PC-3 (cell line): Measurements from ENCODE around the gene PIGK. TPM values are rescaled to one million over a fixed set of nuclear protein-coding genes. Genes with fewer than 3 reads are reported as not detected.

ENCODE experiments used
- ATAC-seq: fragments of 200-7000 bp; cut with Tn5 transposase; 2 replicates; pipeline ENCODE4 v1.9.1; 2020; ENCODE audit warnings: mild to moderate bottlenecking, moderate library complexity
- BruUV-seq: library from RNA; stranded (reverse); fragments of 400-500 nt; replicated peaks from 2 replicates; lab custom pipeline; 2021; lab: Mats Ljungman, UMichigan
- CTCF ChIA-PET: fragments of 300-600 bp; sonication (Branson Sonifier 250); formaldehyde crosslinking; loops from one replicate; lab custom pipeline; 2022; ENCODE audit warnings: antibody characterized with exemption; lab: Charles Lee
- POLR2A ChIA-PET: fragments of 300-600 bp; sonication (Branson Sonifier 250); formaldehyde crosslinking; loops from one replicate; lab custom pipeline; 2022; ENCODE audit warnings: antibody characterized with exemption; ENCODE audit not compliant: unreplicated experiment; lab: Charles Lee
- DNase-seq: peaks from one replicate; pipeline ENCODE4 v3.0.0-alpha.2; 2015
- H2AFZ ChIP-seq: fragments of 300-600 bp; sonication (generic); 2 replicates; pipeline ENCODE4 v1.6.0; 2016; ENCODE audit warnings: antibody characterized with exemption, low read length
- H3F3A ChIP-seq: fragments of 300-600 bp; sonication (generic); one replicate; pipeline ENCODE4 v1.6.0; 2017; ENCODE audit warnings: antibody characterized with exemption, low read length, control low read depth, mild to moderate bottlenecking; ENCODE audit not compliant: unreplicated experiment
- H3K27ac ChIP-seq: fragments of 300-600 bp; sonication (generic); 2 replicates; pipeline ENCODE4 v1.5.1; 2016; ENCODE audit warnings: mild to moderate bottlenecking, low read length
- H3K27me3 ChIP-seq: fragments of 300-600 bp; sonication (generic); 2 replicates; pipeline ENCODE4 v1.6.1; 2016; ENCODE audit warnings: low read length, mixed read lengths
- H3K36me3 ChIP-seq: fragments of 300-600 bp; sonication (generic); 2 replicates; pipeline ENCODE4 v1.6.1; 2016; ENCODE audit warnings: low read depth, mixed run types, low read length, mixed read lengths
- H3K4me1 ChIP-seq: fragments of 300-600 bp; sonication (generic); 2 replicates; pipeline ENCODE4 v1.5.1; 2016; ENCODE audit warnings: low read length; ENCODE audit not compliant: insufficient read depth
- H3K4me2 ChIP-seq: fragments of 300-600 bp; sonication (generic); 2 replicates; pipeline ENCODE4 v1.6.0; 2016; ENCODE audit warnings: low read length
- H3K4me3 ChIP-seq: fragments of 300-600 bp; sonication (generic); 2 replicates; pipeline ENCODE4 v1.5.1; 2016; ENCODE audit warnings: mild to moderate bottlenecking, low read length, mixed read lengths
- H3K79me2 ChIP-seq: fragments of 300-600 bp; sonication (generic); 2 replicates; pipeline ENCODE4 v1.6.1; 2017; ENCODE audit warnings: low read length, mixed read lengths
- H3K9ac ChIP-seq: fragments of 300-600 bp; sonication (generic); 2 replicates; pipeline ENCODE4 v1.6.0; 2016; ENCODE audit warnings: mild to moderate bottlenecking, low read length
- H3K9me2 ChIP-seq: fragments of 300-600 bp; sonication (generic); replicated peaks from 2 replicates; pipeline ENCODE4 v1.6.1; 2016; ENCODE audit warnings: mixed run types, low read length, mixed read lengths
- H3K9me3 ChIP-seq: fragments of 300-600 bp; sonication (generic); 2 replicates; pipeline ENCODE4 v1.6.1; 2016; ENCODE audit warnings: low read length, mixed read lengths
- H4K20me1 ChIP-seq: fragments of 300-600 bp; sonication (generic); 2 replicates; pipeline ENCODE4 v1.6.1; 2016; ENCODE audit warnings: low read length, mixed read lengths
- CTCF ChIP-seq: fragments of 300-600 bp; sonication (generic); conservative IDR thresholded peaks from 2 replicates; pipeline ENCODE4 v1.5.1; 2017; ENCODE audit warnings: antibody characterized with exemption, low read depth, mild to moderate bottlenecking, low read length
- EZH2 ChIP-seq: fragments of 300-600 bp; sonication (generic); IDR thresholded peaks from one replicate; pipeline ENCODE4 v1.6.1; 2017; ENCODE audit warnings: antibody characterized with exemption, mild to moderate bottlenecking, low read length; ENCODE audit not compliant: unreplicated experiment
- EZH2phosphoT487 ChIP-seq: fragments of 300-600 bp; sonication (generic); IDR thresholded peaks from 2 replicates; pipeline ENCODE4 v1.6.1; 2018; ENCODE audit warnings: mild to moderate bottlenecking, antibody characterized with exemption, low read length, borderline replicate concordance
- intact Hi-C: fragments of 100-400 bp; cut with micrococcal nuclease; formaldehyde crosslinking; loops from 2 replicates; pipeline ENCODE4 v1.9.0; 2023
- total RNA-seq: library from RNA; depleted of rRNA; stranded (reverse); fragments of >200 nt; gene quantifications from 2 replicates; pipeline ENCODE4 v1.2.3, GENCODE V29; 2014

PIGK gene
- total RNA-seq, 1 experiment from 2014 or later = 24.8 TPM

DNA sequence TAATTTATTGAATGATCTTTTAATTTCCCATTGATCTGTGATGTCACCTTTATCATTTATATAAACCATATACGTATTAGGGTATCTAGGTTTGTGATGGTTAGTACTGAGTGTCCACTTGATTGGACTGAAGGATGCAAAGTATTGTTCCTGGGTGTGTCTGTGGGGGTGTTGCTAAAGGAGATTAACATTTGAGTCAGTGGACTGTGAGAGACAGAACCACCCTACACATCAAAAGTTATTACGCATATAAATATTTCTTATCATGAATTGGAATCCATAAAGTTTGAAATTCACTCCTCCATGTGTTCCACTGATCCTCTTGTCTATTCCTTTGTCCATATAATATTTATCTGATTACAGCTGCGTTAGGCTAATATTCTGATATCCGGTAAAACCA is 100.5 kb downstream of the PIGK start:
- CTCF ChIA-PET = no interaction called here
- H3F3A ChIP-seq = no peaks in the 10 kb centered on the region
- H3K9me3 ChIP-seq = no peaks in the 10 kb centered on the region
- no peak overlapping the region for H3K4me2 ChIP-seq
- no peak for ATAC-seq
- TF ChIP-seq EZH2phosphoT487 (no peak), EZH2 (no peak), CTCF (no peak)
- H3K27ac ChIP-seq = no peak overlapping the region
- no peaks in the 10 kb centered on the region for H3K79me2 ChIP-seq
- H3K4me3 ChIP-seq = no peak overlapping the region
- BruUV-seq = no TSS peak
- POLR2A ChIA-PET = no interaction called here
- H3K9me2 ChIP-seq = no peaks in the 10 kb centered on the region
- H3K9ac ChIP-seq = no peak overlapping the region
- H3K4me1 ChIP-seq = no peaks in the 10 kb centered on the region
- no peaks in the 10 kb centered on the region for H4K20me1 ChIP-seq
- no peaks in the 10 kb centered on the region for H3K27me3 ChIP-seq
- no peak for DNase-seq
- intact Hi-C loops = no loop called here
- no peaks in the 10 kb centered on the region for H3K36me3 ChIP-seq
- H2AFZ ChIP-seq = no peak overlapping the region

DNA sequence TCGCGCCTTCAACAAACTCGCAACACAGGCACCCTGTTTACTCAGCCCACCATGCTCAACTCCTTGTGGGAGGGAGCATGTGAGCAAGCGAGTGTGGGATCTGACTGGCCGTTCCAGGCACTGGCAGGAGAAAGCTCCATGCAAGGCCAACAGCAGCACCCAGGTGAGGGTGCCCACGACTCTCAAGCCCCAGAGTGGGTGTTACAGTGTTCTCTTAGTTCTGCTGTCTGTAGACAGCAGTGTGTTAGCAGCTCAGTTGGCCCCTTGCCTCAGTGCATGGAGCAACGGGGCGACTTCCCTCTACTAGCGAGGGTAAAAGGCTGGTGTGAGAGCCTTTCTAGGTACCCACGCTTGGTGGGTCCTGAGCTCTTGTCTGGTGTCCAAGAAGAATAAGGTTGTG is 114.6 kb downstream of the PIGK start:
- Histone ChIP-seq H2AFZ (no peak overlapping the region), H3K4me3 (no peak overlapping the region), H3K27ac (no peak overlapping the region), H3K9me3 (no peaks in the 10 kb centered on the region), H3K4me2 (no peak overlapping the region), H3K9me2 (no peaks in the 10 kb centered on the region), H3K9ac (no peak overlapping the region), H3K4me1 (peaks cover 13% of the 10 kb centered on the region), H3K36me3 (no peaks in the 10 kb centered on the region), H3K27me3 (no peaks in the 10 kb centered on the region), H4K20me1 (no peaks in the 10 kb centered on the region), H3K79me2 (no peaks in the 10 kb centered on the region), H3F3A (no peaks in the 10 kb centered on the region)
- no peak for ATAC-seq
- intact Hi-C loops = no loop called here
- ChIA-PET POLR2A (no interaction called here), CTCF (no interaction called here)
- no TSS peak for BruUV-seq
- no peak for DNase-seq
- TF ChIP-seq EZH2 (no peak), EZH2phosphoT487 (no peak), CTCF (no peak)

DNA sequence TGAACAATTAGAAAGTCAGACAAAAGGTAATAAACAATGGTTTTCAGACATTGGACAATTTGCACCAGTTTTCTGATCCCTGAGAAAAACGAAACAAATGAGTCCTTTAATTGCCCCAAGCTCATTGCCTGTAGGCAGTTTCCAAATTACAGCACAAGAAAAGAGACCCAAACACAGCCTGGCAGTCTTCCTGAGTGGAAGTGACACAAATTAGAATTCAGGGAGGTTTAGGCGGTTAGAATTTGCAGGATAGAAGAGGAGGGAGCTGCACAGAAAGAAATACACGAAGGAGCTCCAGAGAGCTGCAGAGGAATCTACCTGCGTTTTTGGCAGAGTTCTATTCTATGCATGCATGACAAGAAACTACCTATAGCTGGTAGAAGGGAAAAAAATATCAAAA is 115.7 kb downstream of the PIGK start:
- Histone ChIP-seq H3K79me2 (no peaks in the 10 kb centered on the region), H3K27me3 (no peaks in the 10 kb centered on the region), H2AFZ (no peak overlapping the region), H3F3A (no peaks in the 10 kb centered on the region), H3K36me3 (no peaks in the 10 kb centered on the region), H4K20me1 (no peaks in the 10 kb centered on the region), H3K4me3 (no peak overlapping the region), H3K9me3 (no peaks in the 10 kb centered on the region), H3K4me1 (peaks cover 13% of the 10 kb centered on the region), H3K27ac (no peak overlapping the region), H3K4me2 (no peak overlapping the region), H3K9me2 (no peaks in the 10 kb centered on the region), H3K9ac (no peak overlapping the region)
- ATAC-seq (no peak), DNase-seq (no peak)
- TF ChIP-seq EZH2phosphoT487 = no peak
- TF ChIP-seq CTCF = no peak
- no peak for TF ChIP-seq EZH2
- BruUV-seq = no TSS peak
- POLR2A ChIA-PET = no interaction called here
- CTCF ChIA-PET = interaction anchor here (0.6 kb wide), 1 partner anchor 1488 kb away, joined by 16 read pairs; no protein-coding TSS in a partner anchor
- intact Hi-C loops = no loop called here
